GM12865 (cell line): ENCODE results near the gene CDH15.

Experiments used
- DNase-seq: peaks from one replicate; pipeline ENCODE4 v3.0.0; 2010; ENCODE audit warnings: low read depth
- H3K4me3 ChIP-seq: 2 replicates; pipeline ENCODE4 v1.5.1; 2011; ENCODE audit warnings: mild to moderate bottlenecking, low read depth, low read length, control low read depth
- CTCF ChIP-seq: IDR thresholded peaks from 2 replicates; pipeline ENCODE4 v1.5.1; 2011; ENCODE audit warnings: low read length, control low read depth, low read depth, inconsistent platforms; ENCODE audit not compliant: insufficient read depth; ENCODE audit errors: missing control alignments

Gene CDH15

GRCh38 chr16:89174055-89174827 lies 2.7 kb downstream of the CDH15 start:
- H3K4me3 ChIP-seq, result no peak overlapping the region
- DNase-seq, result no peak

GRCh38 chr16:89174877-89175276 lies 3.3 kb downstream of the CDH15 start:
- TF ChIP-seq CTCF, result no peak
- H3K4me3 ChIP-seq, result no peak overlapping the region
- DNase-seq, result no peak

More at GRCh38 chr16:89174055-89174827, 2.7 kb downstream of the CDH15 start:
- no peak for TF ChIP-seq CTCF

- TF ChIP-seq CTCF, result no peak
- no peak for DNase-seq
- no peak overlapping the region for H3K4me3 ChIP-seq
These were observed 4.0 kb downstream of the CDH15 start for GRCh38 chr16:89175280-89176146.

- TF ChIP-seq CTCF, result no peak
These were observed 4.7 kb downstream of the CDH15 start for GRCh38 chr16:89176147-89176690.

GRCh38 chr16:89176717-89177116 lies 5.2 kb downstream of the CDH15 start:
- no peak overlapping the region for H3K4me3 ChIP-seq
- DNase-seq, result no peak
- no peak for TF ChIP-seq CTCF

More at GRCh38 chr16:89176147-89176690, 4.7 kb downstream of the CDH15 start:
- DNase-seq, result no peak
- H3K4me3 ChIP-seq, result no peak overlapping the region

GRCh38 chr16:89177501-89177900 lies 6.0 kb downstream of the CDH15 start:
- no peak for TF ChIP-seq CTCF

More at GRCh38 chr16:89177501-89177900, 6.0 kb downstream of the CDH15 start:
- no peak overlapping the region for H3K4me3 ChIP-seq
- DNase-seq, result no peak
